ENCODE results near the gene GJA10.

Gene GJA10

GRCh38 chr6:89944826-89945407 is 50.6 kb downstream of the GJA10 start:
- DNase-seq (ENCODE audit: low spot score): no peak

All from globus pallidus (tissue), 1 donor.